ENCODE results near the gene FLNC. TPM values are rescaled to one million over a fixed set of nuclear protein-coding genes. Genes with fewer than 3 reads are reported as not detected.

FLNC gene
- total and polyA plus RNA-seq, 9 of the 15 experiments (the other 6 are each of a cell fraction or from before 2014, with no cell fraction given), result 0.90 to 155 (median 28.8) TPM

GRCh38 chr7:128841921-128842673 is 11.9 kb downstream of the FLNC start (continued):
- TF ChIP-seq BRF2 (IDR thresholded peaks at IDR 0.05; ENCODE audit: borderline replicate concordance, insufficient read depth, insufficient read length) (no peak), FOXJ3 (CRISPR knock-in tag; IDR thresholded peaks at IDR 0.05) (no peak), STAG1 (CRISPR knock-in tag; IDR thresholded peaks at IDR 0.05; ENCODE audit: borderline replicate concordance) (no peak), IRF9 (tag; IDR thresholded peaks at IDR 0.05) (no peak), ZNF830 (CRISPR knock-in tag; IDR thresholded peaks at IDR 0.05) (no peak), MNT (conservative IDR thresholded peaks at IDR 0.05) (peak in 1 of 2 experiments; percentile 80; a peak in 2 of 4 replicates), SLC30A9 (CRISPR knock-in tag; IDR thresholded peaks at IDR 0.05) (no peak), ZNF41 (CRISPR knock-in tag; conservative IDR thresholded peaks at IDR 0.05) (no peak), TRIM24 (IDR thresholded peaks at IDR 0.05) (0 out of 4 replicates have a peak, but pooled peaks of 1 of the 2 experiments have one; percentile 12), ARHGAP35 (IDR thresholded peaks at IDR 0.05; ENCODE audit: partially characterized antibody) (no peak), ETV1 (tag; conservative IDR thresholded peaks at IDR 0.05; ENCODE audit: low read depth) (no peak), SP1 (CRISPR knock-in tag; IDR thresholded peaks at IDR 0.05) (no peak), YY1 (IDR thresholded peaks at IDR 0.05; ENCODE audit: borderline replicate concordance in 1 of 3, control insufficient read depth in 1 of 3, extremely low read depth in 1 of 3, insufficient read depth in 3 of 3, insufficient read length in 1 of 3, insufficient replicate concordance in 2 of 3, low read depth in 1 of 3, low read length in 2 of 3) (peak in 1 of 3 experiments; percentile 14), TEAD4 (IDR thresholded peaks at IDR 0.05; ENCODE audit: low read length) (no peak), TEAD4 (CRISPR knock-in tag; IDR thresholded peaks at IDR 0.05; ENCODE audit: borderline replicate concordance) (no peak), LEF1 (IDR thresholded peaks at IDR 0.05) (no peak), TFE3 (CRISPR knock-in tag; IDR thresholded peaks at IDR 0.05) (no peak), ZNF57 (CRISPR knock-in tag; IDR thresholded peaks at IDR 0.05) (no peak), SRF (CRISPR knock-in tag; IDR thresholded peaks at IDR 0.05) (no peak), FOXP1 (CRISPR knock-in tag; IDR thresholded peaks at IDR 0.05) (0 out of 2 replicates have a peak, but pooled peaks have one; percentile 18), EZH2 (IDR thresholded peaks at IDR 0.05; ENCODE audit: borderline replicate concordance, low read depth, low read length) (no peak), MBD2 (IDR thresholded peaks at IDR 0.05; ENCODE audit: borderline replicate concordance, low read depth) (peak; percentile 13; the same call in 1 of the 2 replicates), FUS (optimal IDR thresholded peaks at IDR 0.05; ENCODE audit: low read depth, low read length) (no peak)
